Measurements from ENCODE around the gene CD44. TPM values are rescaled to one million over a fixed set of nuclear protein-coding genes. Genes with fewer than 3 reads are reported as not detected.

CD44 gene
- total RNA-seq, 1 donor from 2014 or later = 0.65 TPM

GRCh38 chr11:35165423-35166368, 26.7 kb downstream of the CD44 start:
- Mint-ChIP-seq H3K9me3 (no peaks in the 10 kb centered on the region), H3K4me1 (peaks cover 16% of the 10 kb centered on the region), H3K36me3 (ENCODE audit: low read depth) (no peaks in the 10 kb centered on the region), H3K27me3 (ENCODE audit: low read depth) (no peaks in the 10 kb centered on the region), H3K27ac (ENCODE audit: unreplicated experiment) (no peak overlapping the region), H3K4me3 (no peak overlapping the region)
- TF ChIP-seq CTCF (conservative IDR thresholded peaks at IDR 0.05) = no peak
- DNase-seq (ENCODE audit: low read depth, low spot score) = no peak

- Mint-ChIP-seq H3K27me3 (ENCODE audit: low read depth) (no peaks in the 10 kb centered on the region), H3K36me3 (ENCODE audit: low read depth) (no peaks in the 10 kb centered on the region), H3K4me3 (no peak overlapping the region), H3K27ac (ENCODE audit: unreplicated experiment) (no peak overlapping the region), H3K4me1 (peaks cover 16% of the 10 kb centered on the region), H3K9me3 (no peaks in the 10 kb centered on the region)
- TF ChIP-seq CTCF (conservative IDR thresholded peaks at IDR 0.05) = no peak
- no peak for DNase-seq (ENCODE audit: low read depth, low spot score)
Observed at GRCh38 chr11:35166369-35167360, 27.7 kb downstream of the CD44 start.

- Mint-ChIP-seq H3K9me3 (no peaks in the 10 kb centered on the region), H3K4me1 (peaks cover 16% of the 10 kb centered on the region), H3K27ac (ENCODE audit: unreplicated experiment) (no peak overlapping the region), H3K36me3 (ENCODE audit: low read depth) (no peaks in the 10 kb centered on the region), H3K27me3 (ENCODE audit: low read depth) (no peaks in the 10 kb centered on the region), H3K4me3 (no peak overlapping the region)
- no peak for TF ChIP-seq CTCF (conservative IDR thresholded peaks at IDR 0.05)
- DNase-seq (ENCODE audit: low read depth, low spot score) = no peak
Observed at GRCh38 chr11:35167426-35167954, 28.5 kb downstream of the CD44 start.

- TF ChIP-seq CTCF (conservative IDR thresholded peaks at IDR 0.05) = no peak
- Mint-ChIP-seq H3K27me3 (ENCODE audit: low read depth) (no peaks in the 10 kb centered on the region), H3K9me3 (no peaks in the 10 kb centered on the region), H3K4me3 (no peak overlapping the region), H3K36me3 (ENCODE audit: low read depth) (no peaks in the 10 kb centered on the region), H3K4me1 (peaks cover 19% of the 10 kb centered on the region), H3K27ac (ENCODE audit: unreplicated experiment) (no peak overlapping the region)
- no peak for DNase-seq (ENCODE audit: low read depth, low spot score)
Observed at GRCh38 chr11:35168671-35169070, 29.7 kb downstream of the CD44 start.

GRCh38 chr11:35169112-35169511, 30.1 kb downstream of the CD44 start:
- Mint-ChIP-seq H3K9me3 (no peaks in the 10 kb centered on the region), H3K4me1 (peaks cover 21% of the 10 kb centered on the region), H3K4me3 (no peak overlapping the region), H3K27ac (ENCODE audit: unreplicated experiment) (no peak overlapping the region), H3K27me3 (ENCODE audit: low read depth) (no peaks in the 10 kb centered on the region), H3K36me3 (ENCODE audit: low read depth) (no peaks in the 10 kb centered on the region)
- DNase-seq (ENCODE audit: low read depth, low spot score) = no peak
- TF ChIP-seq CTCF (conservative IDR thresholded peaks at IDR 0.05) = no peak
